HG03565 (cell line): ENCODE measurements around the gene FBXL7.

Experiments
- ATAC-seq: cut with Tn5 transposase; IDR thresholded peaks from one replicate; pipeline ENCODE4 v1.9.1; 2021; ENCODE audit warnings: mild to moderate bottlenecking, moderate library complexity; ENCODE audit not compliant: unreplicated experiment

FBXL7 gene

GRCh38 chr5:15538516-15538915, 38.5 kb downstream of the FBXL7 start:
- no peak for ATAC-seq

- ATAC-seq: no peak
These were observed 40.0 kb downstream of the FBXL7 start for GRCh38 chr5:15539951-15540350.

GRCh38 chr5:15544039-15544438, 44.1 kb downstream of the FBXL7 start:
- ATAC-seq: no peak

- ATAC-seq: no peak
These were observed 45.1 kb downstream of the FBXL7 start for GRCh38 chr5:15545082-15545481.

GRCh38 chr5:15547261-15547839, 47.4 kb downstream of the FBXL7 start:
- ATAC-seq: no peak

DNA sequence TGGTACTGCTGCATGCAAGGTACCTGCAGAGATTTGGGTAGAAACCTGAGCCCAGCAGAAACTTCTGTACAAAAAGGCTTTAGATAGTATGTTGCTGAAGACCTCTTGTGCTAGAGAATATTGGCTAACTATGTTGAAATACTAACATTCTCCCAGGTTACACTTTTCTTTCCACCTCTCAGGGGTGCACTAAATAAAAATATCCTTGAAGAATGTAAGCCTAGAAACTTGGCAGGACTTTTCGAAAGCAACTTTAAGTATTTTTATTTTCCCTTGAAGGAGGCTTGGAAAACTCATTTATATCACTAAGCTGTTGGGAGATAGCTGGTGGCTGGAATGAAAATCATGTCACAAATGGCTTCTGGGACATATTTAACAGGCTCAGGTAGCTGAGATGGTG, 50.0 kb downstream of the FBXL7 start:
- ATAC-seq: no peak

DNA sequence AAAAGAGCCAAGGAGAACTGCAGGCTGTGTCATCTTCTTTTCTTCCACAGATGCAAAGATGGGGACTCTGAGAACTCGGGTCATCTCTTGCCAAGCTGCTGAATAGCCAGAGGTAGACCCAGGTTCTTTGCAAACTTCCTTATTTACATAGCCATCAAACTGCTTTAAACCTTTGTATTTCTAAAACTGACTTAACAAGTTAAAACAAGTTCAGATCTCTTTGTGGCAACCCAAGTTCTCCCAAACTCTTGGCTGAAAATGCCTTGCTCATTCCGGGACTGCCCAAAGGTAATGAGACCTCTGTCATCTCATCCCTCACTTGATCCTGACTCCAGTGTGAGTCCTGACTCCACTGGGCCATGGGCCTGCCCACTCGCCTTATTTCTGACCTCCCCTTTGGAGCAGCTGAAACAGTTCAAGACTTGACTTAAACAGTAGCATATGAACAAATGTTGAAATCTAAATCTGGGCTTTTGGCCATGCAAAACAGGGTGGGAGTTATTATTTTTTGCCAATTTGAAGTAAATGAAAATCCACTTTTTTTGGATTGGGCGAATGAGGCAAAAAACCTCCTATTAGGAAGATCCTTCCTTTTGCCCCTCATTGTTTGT, 50.6 kb downstream of the FBXL7 start:
- no peak for ATAC-seq

GRCh38 chr5:15551113-15551504, 51.1 kb downstream of the FBXL7 start:
- no peak for ATAC-seq

- no peak for ATAC-seq
These were observed 54.6 kb downstream of the FBXL7 start for GRCh38 chr5:15554542-15554941.

DNA sequence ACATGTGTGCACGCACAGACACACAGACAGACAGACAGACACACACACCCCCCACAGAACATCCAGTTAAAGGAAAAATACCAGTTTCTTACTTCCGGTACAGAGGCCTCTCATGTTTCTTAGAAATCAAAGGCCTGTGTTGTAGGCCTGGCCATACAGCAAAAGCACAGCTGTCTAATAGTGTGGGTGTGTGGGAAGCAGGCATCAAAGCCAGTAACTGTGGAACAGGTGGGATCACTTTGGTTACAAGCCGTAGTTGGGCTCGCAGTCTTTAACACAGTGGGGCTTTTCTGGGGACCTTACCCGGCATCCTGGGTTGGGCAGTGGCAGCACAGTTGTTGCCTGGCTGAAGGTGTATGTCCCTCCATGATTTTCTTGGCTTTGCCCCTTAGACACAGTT, 55.2 kb downstream of the FBXL7 start:
- no peak for ATAC-seq

GRCh38 chr5:15558240-15558639, 58.3 kb downstream of the FBXL7 start:
- ATAC-seq: no peak

DNA sequence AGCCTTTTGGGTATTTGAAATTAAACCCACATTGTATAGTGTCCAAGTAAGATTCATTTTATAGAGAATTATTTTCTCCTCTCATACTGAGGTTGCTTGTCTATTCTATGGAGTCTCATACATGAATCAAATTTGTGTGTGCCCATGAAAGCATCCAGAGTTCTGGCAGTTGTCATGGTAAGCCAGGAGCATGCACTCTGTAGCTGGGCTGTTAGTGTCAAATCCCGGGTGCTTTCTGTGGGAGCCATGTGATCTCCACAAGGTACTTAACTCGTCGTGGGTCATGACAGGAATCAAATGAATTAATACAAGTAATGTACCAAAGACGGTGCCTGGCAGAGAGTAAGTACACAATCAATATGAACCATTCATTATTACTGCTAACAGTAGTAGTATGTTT, 58.7 kb downstream of the FBXL7 start:
- ATAC-seq: no peak

DNA sequence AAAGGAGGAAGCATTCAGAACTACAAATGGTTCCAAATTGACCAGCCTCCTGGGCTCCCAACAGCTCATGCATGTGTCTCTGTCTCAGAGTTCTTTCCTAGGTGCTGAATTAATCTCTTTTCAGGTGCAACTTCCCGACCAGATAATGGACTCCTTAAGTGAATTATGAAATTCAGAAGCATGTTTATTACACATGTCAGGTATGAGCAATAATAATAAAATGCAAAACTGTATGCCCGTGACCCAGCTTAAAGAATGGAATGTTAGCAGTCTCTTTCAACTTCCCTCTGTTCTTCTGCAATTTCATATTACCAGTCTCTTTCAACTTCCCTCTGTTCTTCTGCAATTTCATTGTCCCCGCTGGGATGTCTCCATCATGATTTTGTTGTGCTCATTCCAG, 60.4 kb downstream of the FBXL7 start:
- ATAC-seq: no peak

DNA sequence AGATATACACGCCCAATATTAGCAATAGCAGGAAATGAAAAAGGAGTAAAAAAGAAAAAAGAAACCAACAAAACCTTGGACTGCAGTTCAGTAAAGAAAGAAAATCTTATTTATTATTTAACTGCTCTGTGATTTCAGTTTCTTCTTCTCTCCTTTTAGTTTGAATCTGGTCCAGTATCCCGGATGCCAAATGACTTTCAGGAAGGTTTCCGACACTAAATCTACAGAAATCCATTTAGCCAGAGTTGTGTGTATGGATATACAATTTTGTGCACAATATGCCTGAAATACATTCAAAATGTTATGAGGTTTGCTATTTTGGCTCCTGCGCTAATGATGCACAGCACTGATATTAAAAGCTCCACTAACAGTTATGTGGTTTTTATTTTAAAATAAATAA, 64.5 kb downstream of the FBXL7 start:
- no peak for ATAC-seq

DNA sequence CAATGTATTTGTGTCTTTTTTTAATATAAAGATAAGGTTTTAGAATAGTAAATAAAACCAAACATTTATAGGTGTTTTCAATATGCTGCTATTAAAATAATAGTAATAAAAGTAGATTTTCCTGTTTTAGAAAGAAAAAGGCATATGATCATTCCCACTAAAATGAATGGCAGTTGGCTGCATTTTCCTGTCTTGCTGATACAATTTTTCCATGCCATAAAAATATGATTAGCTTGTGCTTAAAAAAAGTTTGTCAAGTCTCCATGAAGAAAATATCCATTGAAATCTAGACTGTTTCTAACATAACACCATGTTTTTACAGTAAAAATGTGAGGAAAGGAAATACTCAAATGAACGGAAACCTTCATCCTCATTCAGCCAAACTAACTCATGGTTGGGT, 65.0 kb downstream of the FBXL7 start:
- ATAC-seq: no peak

DNA sequence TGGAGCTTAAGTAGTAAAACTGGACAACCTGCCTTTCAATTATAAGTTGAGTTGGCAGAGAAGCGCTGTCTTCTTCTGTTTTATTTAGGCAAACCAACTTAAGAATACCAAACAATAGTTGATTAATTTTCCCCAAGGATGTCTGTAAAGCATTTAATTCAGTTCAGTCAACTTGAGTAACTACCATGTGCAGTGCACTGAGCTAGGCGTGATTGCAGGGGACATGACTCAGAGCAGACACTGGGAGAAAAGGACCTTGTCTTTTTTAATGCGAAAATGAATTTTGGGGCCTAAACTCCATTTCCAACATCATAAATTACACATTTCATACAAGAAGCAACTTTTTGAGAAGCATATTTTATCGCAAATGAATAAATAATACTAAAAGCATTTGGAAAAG, 66.3 kb downstream of the FBXL7 start:
- ATAC-seq: no peak

DNA sequence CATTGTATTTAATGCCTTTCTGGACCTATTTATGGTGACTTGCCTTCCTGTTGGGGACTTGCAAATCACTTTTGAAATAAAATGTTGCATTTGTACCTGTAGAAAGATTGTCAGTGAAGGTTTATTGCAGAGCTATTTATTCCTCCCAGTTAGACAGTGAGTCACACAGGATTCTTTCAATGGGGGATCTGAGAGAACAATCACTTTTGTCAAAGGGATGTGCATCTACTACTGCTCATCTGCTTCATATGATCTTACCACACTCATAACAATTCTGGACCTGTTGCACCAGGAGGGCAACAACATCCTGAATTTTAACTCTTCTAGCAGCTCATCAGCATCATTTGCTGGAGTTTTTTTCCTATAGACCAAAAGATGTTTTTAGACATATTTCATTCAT, 66.8 kb downstream of the FBXL7 start:
- ATAC-seq: no peak

DNA sequence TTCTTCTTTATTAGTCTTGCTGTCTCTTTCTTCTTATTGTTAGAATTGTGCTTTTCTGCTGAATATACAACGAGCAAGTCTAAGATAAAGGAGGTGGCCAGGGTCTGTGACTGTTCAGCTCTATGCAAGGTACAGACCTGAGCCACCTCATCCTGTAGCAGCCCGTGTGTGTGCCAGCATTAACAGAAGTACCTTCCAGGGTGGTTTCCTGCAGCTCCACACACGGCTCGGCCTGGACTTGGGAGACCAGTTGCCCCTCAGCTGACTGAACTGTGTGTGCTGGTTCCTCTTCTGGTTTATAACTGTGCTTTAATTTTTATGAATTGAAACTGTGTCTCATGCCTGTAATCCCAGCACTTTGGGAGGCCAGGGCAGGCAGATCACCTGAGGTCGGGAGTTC, 70.5 kb downstream of the FBXL7 start:
- ATAC-seq: no peak

GRCh38 chr5:15571081-15571480, 71.1 kb downstream of the FBXL7 start:
- no peak for ATAC-seq

DNA sequence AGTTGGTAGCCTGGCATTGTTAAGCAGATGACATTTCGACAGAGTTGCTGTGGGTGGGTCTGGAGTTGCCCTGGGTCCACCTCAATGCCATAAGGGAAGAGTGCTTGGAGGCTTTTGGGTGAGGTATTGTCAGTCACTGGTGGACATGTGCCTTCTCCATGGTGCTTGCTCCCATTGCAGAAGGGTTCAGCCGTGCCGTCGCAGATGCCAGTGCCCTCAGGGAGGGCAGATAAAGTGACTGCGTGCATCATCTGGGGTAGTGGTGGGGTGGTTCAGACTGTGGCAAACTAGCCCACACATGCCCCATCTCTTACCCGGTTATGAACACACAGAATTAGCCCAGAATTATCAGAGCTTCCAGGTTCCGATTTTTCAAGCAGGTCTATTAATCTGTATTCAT, 71.6 kb downstream of the FBXL7 start:
- no peak for ATAC-seq

DNA sequence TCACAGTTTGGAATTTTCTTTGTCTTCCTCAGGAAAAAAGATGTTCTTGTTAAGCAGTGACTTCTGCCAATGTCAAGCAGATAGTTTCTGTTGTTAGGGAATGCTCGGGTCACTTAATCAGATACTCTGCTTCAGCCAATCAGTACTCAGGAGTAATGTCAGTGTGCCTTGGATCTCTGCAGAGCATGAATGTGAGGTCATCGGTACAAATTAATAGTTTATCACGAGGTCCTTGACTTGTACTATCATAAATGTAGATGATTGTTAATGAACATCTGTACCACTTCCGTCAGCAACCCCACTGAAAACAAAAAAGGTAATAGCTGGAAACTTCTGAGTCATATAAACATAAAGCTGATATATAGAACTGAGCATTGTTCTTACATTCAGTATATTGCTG, 73.6 kb downstream of the FBXL7 start:
- no peak for ATAC-seq

DNA sequence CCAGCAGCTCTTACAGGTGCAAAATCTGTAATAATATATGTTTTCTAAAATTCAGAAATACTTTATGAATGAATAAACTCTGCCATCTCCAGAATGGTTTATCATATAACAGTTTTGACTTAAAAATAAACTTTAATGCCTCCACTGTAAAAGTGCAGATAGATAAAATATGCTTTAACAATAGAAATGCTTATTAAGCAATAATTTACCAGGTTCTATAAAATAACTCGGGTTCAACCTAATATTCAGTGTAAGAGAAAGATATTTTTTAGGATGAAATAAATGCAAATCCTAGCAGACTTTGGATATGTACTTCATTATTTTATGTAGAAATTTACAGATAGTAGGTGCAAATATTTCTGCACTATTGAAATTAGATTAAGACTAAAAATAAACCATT, 74.1 kb downstream of the FBXL7 start:
- no peak for ATAC-seq

DNA sequence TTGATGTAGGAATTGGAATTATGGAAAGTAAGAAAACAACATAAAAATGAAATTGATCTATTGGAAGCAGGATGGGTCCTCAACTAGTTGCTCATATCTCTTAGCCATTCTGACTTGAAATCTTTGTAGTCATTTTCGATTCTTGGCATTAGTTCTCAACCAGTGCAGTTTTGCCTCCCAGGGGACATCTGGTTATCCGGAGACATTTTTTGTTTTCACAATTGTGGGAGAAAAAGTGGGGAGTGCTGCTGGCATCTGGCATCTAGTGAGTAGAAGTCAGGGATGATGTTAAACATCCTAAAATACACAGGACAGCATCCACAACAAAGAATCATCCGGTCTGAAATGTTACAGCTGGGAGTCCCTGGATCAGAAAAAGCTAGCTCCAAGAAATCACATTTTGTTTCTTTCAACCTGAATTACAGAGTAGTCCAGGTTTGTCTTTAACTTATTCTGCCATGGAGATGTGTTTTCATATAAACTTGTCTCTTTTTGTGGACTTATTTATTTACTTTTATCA, 74.9 kb downstream of the FBXL7 start:
- ATAC-seq: no peak
